PC-9 (cell line): ENCODE results near the gene ARID5B. TPM values are rescaled to one million over a fixed set of nuclear protein-coding genes. Genes with fewer than 3 reads are reported as not detected.

Experiments used
- BruUV-seq: library from RNA; stranded (reverse); fragments of 400-500 nt; replicated peaks from 2 replicates; lab custom pipeline; 2021; lab: Mats Ljungman, UMichigan
- CTCF ChIA-PET: fragments of 300-600 bp; sonication (Branson Sonifier 250); formaldehyde crosslinking; loops from one replicate; lab custom pipeline; 2022; ENCODE audit warnings: antibody characterized with exemption; lab: Charles Lee
- POLR2A ChIA-PET: fragments of 300-600 bp; sonication (Branson Sonifier 250); formaldehyde crosslinking; loops from one replicate; lab custom pipeline; 2022; ENCODE audit warnings: antibody characterized with exemption; ENCODE audit not compliant: unreplicated experiment; lab: Charles Lee
- DNase-seq, 2 experiments: peaks; one replicate each; pipeline versions ENCODE4 v3.0.0 to v3.0.0-alpha.2; 2015 to 2022; ENCODE audit warnings: mixed read lengths in 1 of 2
- H2AFZ ChIP-seq: fragments of 200-600 bp; sonication (generic); 2 replicates; pipeline ENCODE4 v1.8.1; 2017; ENCODE audit warnings: antibody characterized with exemption
- H3F3A ChIP-seq: fragments of 200-600 bp; sonication (generic); 2 replicates; pipeline ENCODE4 v1.8.1; 2017; ENCODE audit warnings: antibody characterized with exemption, mild to moderate bottlenecking, low read depth; ENCODE audit not compliant: insufficient read depth
- H3K27ac ChIP-seq: fragments of 200-600 bp; sonication (generic); 2 replicates; pipeline ENCODE4 v1.6.1; 2016; ENCODE audit warnings: mixed run types
- H3K27me3 ChIP-seq: fragments of 200-600 bp; sonication (generic); 2 replicates; pipeline ENCODE4 v1.6.1; 2016; ENCODE audit warnings: low read depth, mixed run types; ENCODE audit not compliant: insufficient read depth
- H3K36me3 ChIP-seq: fragments of 200-600 bp; sonication (generic); 2 replicates; pipeline ENCODE4 v1.6.1; 2016; ENCODE audit warnings: low read depth, mixed run types
- H3K4me1 ChIP-seq: fragments of 200-600 bp; sonication (generic); replicated peaks from 2 replicates; pipeline ENCODE4 v1.6.1; 2016; ENCODE audit warnings: mixed run types; ENCODE audit not compliant: insufficient read depth
- H3K4me2 ChIP-seq: fragments of 200-600 bp; sonication (generic); 2 replicates; pipeline ENCODE4 v1.6.1; 2017; ENCODE audit warnings: mixed run types
- H3K4me3 ChIP-seq: fragments of 200-600 bp; sonication (generic); 2 replicates; pipeline ENCODE4 v1.6.1; 2016; ENCODE audit warnings: mixed run types
- H3K79me2 ChIP-seq: fragments of 200-600 bp; sonication (generic); 2 replicates; pipeline ENCODE4 v1.6.1; 2017; ENCODE audit warnings: low read depth, mixed run types
- H3K9me2 ChIP-seq: fragments of 200-600 bp; sonication (generic); 2 replicates; pipeline ENCODE4 v1.8.1; 2017; ENCODE audit warnings: mild to moderate bottlenecking; ENCODE audit not compliant: insufficient read depth
- H3K9me3 ChIP-seq: fragments of 200-600 bp; sonication (generic); 2 replicates; pipeline ENCODE4 v1.8.1; 2016; ENCODE audit warnings: low read depth; ENCODE audit not compliant: insufficient read depth
- H4K20me1 ChIP-seq: fragments of 200-600 bp; sonication (generic); 2 replicates; pipeline ENCODE4 v1.8.1; 2017; ENCODE audit not compliant: insufficient read depth
- CTCF ChIP-seq: fragments of 200-600 bp; sonication (generic); conservative IDR thresholded peaks from 2 replicates; pipeline ENCODE4 v1.6.1; 2017; ENCODE audit warnings: mixed run types, antibody characterized with exemption, mild to moderate bottlenecking, moderate library complexity
- EZH2 ChIP-seq: fragments of 200-600 bp; sonication (generic); IDR thresholded peaks from 2 replicates; pipeline ENCODE4 v1.8.0; 2017; ENCODE audit warnings: antibody characterized with exemption, low read depth
- intact Hi-C: fragments of 100-400 bp; cut with micrococcal nuclease; formaldehyde crosslinking; loops from one replicate; pipeline ENCODE4 v1.10.0; 2022; ENCODE audit not compliant: unreplicated experiment
- total RNA-seq: library from RNA; stranded (reverse); gene quantifications from 2 replicates; pipeline ENCODE4 v1.2.3, GENCODE V29; 2021

The ARID5B gene
- total RNA-seq, 1 experiment from 2014 or later, result 7.4 TPM

- no TSS peak for BruUV-seq
- CTCF ChIA-PET, result no interaction called here
- H3K27ac ChIP-seq, result no peak overlapping the region
Observed at GRCh38 chr10:61871487-61871886, 30.0 kb upstream of the ARID5B start.

DNA sequence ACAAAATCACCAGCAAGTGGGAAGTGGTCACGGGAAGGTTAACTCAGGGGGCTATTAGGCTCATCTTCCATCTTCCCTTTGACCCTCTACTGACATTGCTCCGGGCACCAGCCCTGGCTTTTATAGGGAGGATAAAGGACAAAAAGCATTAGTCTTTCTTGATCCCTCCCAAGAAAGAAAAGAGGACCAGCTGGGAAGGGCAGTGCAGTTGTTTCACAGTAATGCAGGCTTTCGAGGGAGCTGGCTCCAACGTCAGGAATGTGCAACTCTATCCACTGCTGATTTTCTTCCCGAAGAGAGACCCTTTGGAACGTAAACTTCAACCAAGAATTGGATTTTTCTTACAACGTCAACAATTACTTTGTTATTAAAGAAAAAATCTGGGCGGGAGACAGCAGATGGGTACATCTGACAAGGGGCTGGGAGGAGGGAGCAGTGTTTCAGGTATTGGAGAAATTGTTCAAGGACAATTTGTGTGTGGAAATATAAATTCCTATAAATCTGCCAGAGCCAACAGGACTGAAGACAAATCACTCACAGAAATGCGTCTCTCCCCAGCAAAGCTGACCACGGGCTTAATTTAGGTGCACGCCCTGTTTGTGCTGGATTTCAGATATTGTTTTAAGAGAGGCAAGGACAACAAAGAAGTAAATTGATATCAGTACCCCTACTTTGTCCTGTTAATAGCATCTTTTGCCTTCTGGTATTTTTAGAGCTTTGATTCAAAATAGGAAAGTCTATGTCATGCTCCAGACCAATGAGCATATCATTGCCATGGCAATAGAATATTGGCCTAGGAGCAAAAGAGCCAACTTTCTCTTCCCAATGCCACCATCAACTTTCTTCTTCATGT is 23.4 kb upstream of the ARID5B start:
- no peaks in the 10 kb centered on the region for H4K20me1 ChIP-seq

More at GRCh38 chr10:61871487-61871886, 30.0 kb upstream of the ARID5B start:
- Histone ChIP-seq H3K9me3 (0 out of 2 replicates have a peak, but pooled peaks cover 4% of the 10 kb centered on the region), H3K36me3 (no peaks in the 10 kb centered on the region), H3K79me2 (no peaks in the 10 kb centered on the region), H3K27me3 (no peaks in the 10 kb centered on the region), H3K4me2 (no peak overlapping the region), H3F3A (no peaks in the 10 kb centered on the region), H4K20me1 (no peaks in the 10 kb centered on the region), H2AFZ (no peak overlapping the region), H3K4me1 (no peaks in the 10 kb centered on the region), H3K9me2 (no peaks in the 10 kb centered on the region), H3K4me3 (no peak overlapping the region)
- POLR2A ChIA-PET, result no interaction called here
- DNase-seq, result no peak
- TF ChIP-seq CTCF (no peak), EZH2 (no peak)
- intact Hi-C loops, result no loop called here

GRCh38 chr10:61878740-61879068 is 22.8 kb upstream of the ARID5B start:
- no peak overlapping the region for H3K4me2 ChIP-seq
- TF ChIP-seq EZH2 (no peak), CTCF (no peak)
- ChIA-PET CTCF (no interaction called here), POLR2A (no interaction called here)
- intact Hi-C loops, result no loop called here
- H3K4me3 ChIP-seq, result no peak overlapping the region
- H3K27ac ChIP-seq, result no peak overlapping the region
- BruUV-seq, result no TSS peak
- H3K9me3 ChIP-seq, result no peaks in the 10 kb centered on the region
- H3K27me3 ChIP-seq, result no peaks in the 10 kb centered on the region
- H3F3A ChIP-seq, result no peaks in the 10 kb centered on the region
- H3K79me2 ChIP-seq, result no peaks in the 10 kb centered on the region
- DNase-seq, result no peak
- H3K36me3 ChIP-seq, result no peaks in the 10 kb centered on the region
- H3K9me2 ChIP-seq, result no peaks in the 10 kb centered on the region
- no peaks in the 10 kb centered on the region for H3K4me1 ChIP-seq
- H2AFZ ChIP-seq, result no peak overlapping the region
- no peaks in the 10 kb centered on the region for H4K20me1 ChIP-seq

More for the DNA sequence above, 23.4 kb upstream of the ARID5B start:
- Histone ChIP-seq H3K27ac (no peak overlapping the region), H3K9me2 (no peaks in the 10 kb centered on the region), H3K79me2 (no peaks in the 10 kb centered on the region), H3K36me3 (no peaks in the 10 kb centered on the region), H3K4me2 (no peak overlapping the region), H3K4me1 (no peaks in the 10 kb centered on the region), H3K27me3 (no peaks in the 10 kb centered on the region), H3F3A (no peaks in the 10 kb centered on the region), H3K9me3 (no peaks in the 10 kb centered on the region), H3K4me3 (no peak overlapping the region), H2AFZ (no peak overlapping the region)
- POLR2A ChIA-PET, result no interaction called here
- CTCF ChIA-PET, result no interaction called here
- intact Hi-C loops, result no loop called here
- DNase-seq, result no peak
- TF ChIP-seq EZH2 (no peak), CTCF (no peak)
- BruUV-seq, result no TSS peak
